T-helper 2 cell treated with Interferon-gamma antibody and Interleukin-4, amounts not matched to agents 5 μg/mL and 100 μg/mL, for 36 hours (primary cell): ENCODE results near the gene TNS3.
"Not testable (repeated sequence)": the region's sequence is repeated elsewhere in the genome, so short reads cannot be mapped to it uniquely, and the experiment has no call there.

Experiments
- DNase-seq: peaks from one replicate; pipeline ENCODE4 v3.0.0; 2021; ENCODE audit warnings: low spot score
- H3K27ac Mint-ChIP-seq: one replicate; pipeline ENCODE4 v1.8.0; 2021; ENCODE audit warnings: mild to moderate bottlenecking, mixed read lengths
- H3K27me3 Mint-ChIP-seq: one replicate; pipeline ENCODE4 v1.8.0; 2021; ENCODE audit warnings: low read depth, mixed read lengths
- H3K36me3 Mint-ChIP-seq: one replicate; pipeline ENCODE4 v1.8.0; 2021; ENCODE audit warnings: low read depth, mixed read lengths
- H3K4me1 Mint-ChIP-seq: one replicate; pipeline ENCODE4 v1.8.0; 2021; ENCODE audit warnings: low read depth, mixed read lengths
- H3K4me3 Mint-ChIP-seq: one replicate; pipeline ENCODE4 v1.8.0; 2022; ENCODE audit warnings: mild to moderate bottlenecking, moderate library complexity, mixed read lengths
- H3K9me3 Mint-ChIP-seq: one replicate; pipeline ENCODE4 v1.8.0; 2021; ENCODE audit warnings: mixed read lengths

Gene TNS3

DNA sequence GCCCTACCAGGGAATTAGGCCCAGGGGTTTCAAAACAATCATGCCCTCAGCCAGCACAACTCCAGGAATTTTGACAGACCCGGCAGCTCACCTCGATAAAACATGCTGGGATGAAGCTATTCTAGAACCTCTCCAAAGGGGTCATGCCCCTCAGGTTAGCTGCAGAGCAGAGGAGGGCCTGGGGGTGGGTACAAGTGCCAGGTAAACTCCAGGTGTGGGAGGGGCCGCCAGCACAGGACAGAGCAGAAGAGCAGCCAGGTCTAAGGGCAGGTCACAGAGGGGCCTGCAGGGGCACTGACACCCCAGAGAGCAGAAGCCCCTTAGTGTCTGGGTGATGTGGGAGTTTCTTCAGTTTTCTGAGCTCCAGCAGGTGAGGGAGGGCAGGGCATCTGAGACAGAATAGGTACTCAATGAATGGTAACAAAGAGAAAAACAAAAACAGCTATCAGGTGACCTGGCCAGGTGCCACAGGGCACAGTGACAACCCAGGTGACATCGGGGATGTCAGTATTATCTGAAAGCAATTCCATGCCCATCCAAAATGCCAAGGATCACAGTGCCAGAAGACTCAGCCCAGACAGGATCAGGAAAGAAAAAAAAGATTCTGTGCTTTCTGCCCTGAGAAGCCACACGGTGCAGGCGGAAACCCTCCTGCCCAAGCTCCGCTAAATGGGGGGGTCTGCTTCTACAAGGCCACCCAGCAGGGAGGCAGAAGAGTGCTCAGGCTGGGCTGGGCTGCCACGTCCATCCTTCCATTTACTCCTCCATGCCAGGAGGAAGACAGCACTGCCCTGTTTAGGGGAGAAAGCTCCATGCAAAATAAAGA is 104.5 kb downstream of the TNS3 start:
- Mint-ChIP-seq H3K27me3 (no peaks in the 10 kb centered on the region), H3K4me3 (no peak overlapping the region), H3K9me3 (no peaks in the 10 kb centered on the region), H3K27ac (no peak overlapping the region), H3K36me3 (no peaks in the 10 kb centered on the region), H3K4me1 (peaks cover 5% of the 10 kb centered on the region)
- no peak for DNase-seq

DNA sequence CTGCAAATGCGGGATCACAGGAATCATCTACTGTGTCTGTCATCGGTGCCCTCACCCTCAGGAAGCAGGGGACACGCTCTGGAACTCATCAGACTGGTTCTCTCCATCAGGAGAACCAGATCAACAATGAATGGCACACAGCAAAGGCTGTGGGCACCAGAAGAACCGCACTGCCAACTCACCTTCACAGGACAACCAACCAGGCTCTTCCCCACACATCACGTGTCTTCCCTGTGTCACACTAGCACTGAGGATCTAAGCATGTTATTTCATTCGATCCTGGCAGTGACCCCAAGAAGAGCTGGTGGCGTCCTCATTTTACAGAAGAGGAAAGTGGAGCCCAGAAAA is 106.1 kb downstream of the TNS3 start:
- Mint-ChIP-seq H3K36me3 (no peaks in the 10 kb centered on the region), H3K4me3 (no peak overlapping the region), H3K4me1 (no peaks in the 10 kb centered on the region), H3K9me3 (no peaks in the 10 kb centered on the region), H3K27ac (no peak overlapping the region), H3K27me3 (no peaks in the 10 kb centered on the region)
- DNase-seq = no peak

GRCh38 chr7:47474937-47475879 is 106.7 kb downstream of the TNS3 start:
- Mint-ChIP-seq H3K9me3 (no peaks in the 10 kb centered on the region), H3K27ac (no peak overlapping the region), H3K27me3 (no peaks in the 10 kb centered on the region), H3K4me1 (no peaks in the 10 kb centered on the region), H3K4me3 (no peak overlapping the region), H3K36me3 (no peaks in the 10 kb centered on the region)
- DNase-seq = peak; percentile 43

DNA sequence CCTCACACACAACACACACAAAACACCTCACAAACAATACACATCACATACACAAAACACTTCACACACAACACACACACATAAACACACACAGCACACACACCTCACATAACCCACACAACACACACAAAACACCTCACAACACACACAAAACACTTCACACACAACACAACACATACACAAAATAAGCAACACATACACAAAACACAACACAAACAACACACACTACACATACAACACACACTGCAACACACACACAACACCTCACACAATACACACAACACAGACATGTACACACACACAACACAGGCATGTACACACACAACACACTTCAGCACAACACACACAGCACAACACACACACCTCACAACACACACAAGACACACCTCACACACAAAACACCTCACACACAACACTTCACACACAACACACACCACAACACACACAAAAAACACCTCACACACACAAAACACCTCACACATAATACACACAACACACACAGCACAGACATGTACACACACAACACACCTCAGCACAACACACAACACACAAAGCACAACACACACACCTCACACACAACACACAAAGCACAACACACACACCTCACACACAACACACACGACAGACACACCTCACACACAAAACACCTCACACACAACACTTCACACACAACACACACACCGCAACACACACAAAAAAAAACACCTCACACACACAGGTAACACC is 107.5 kb downstream of the TNS3 start:
- Mint-ChIP-seq H3K27me3 (no peaks in the 10 kb centered on the region), H3K4me1 (no peaks in the 10 kb centered on the region), H3K4me3 (no peak overlapping the region), H3K36me3 (no peaks in the 10 kb centered on the region), H3K27ac (no peak overlapping the region), H3K9me3 (no peaks in the 10 kb centered on the region)
- DNase-seq = no peak

DNA sequence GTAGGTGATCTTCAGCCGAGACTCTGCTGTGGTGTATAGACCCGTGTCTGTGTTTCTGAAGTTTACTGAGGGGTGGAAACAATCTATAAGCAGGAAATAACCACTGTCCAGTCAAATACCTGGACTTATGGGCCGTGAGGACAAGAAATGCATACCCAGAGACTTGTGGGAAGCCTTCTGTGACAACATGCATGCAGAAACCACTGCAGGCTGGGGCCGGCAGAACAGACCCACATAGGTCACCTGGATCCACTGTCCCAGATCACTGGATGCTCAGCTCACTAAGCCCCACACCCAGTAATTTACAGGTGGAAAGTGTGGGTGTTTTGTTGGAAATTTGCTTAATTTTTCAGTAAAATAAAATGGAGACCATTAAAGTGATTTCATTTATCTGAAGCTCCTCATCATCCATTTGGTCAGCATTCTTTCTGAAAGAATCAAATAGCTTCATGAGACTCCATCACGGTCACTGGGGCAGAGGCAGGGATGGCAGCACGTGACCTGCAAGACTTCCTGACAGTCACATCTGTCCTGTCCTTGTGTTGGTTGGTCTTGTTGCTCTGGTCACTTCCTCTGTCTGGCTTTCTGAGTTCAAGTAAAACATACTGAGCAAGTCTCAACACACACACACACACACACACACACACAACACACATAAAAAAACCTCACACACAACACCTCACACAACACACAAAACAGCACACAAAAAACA is 108.3 kb downstream of the TNS3 start:
- Mint-ChIP-seq H3K9me3 (no peaks in the 10 kb centered on the region), H3K4me3 (no peak overlapping the region), H3K27ac (no peak overlapping the region), H3K36me3 (no peaks in the 10 kb centered on the region), H3K4me1 (no peaks in the 10 kb centered on the region), H3K27me3 (no peaks in the 10 kb centered on the region)
- no peak for DNase-seq

DNA sequence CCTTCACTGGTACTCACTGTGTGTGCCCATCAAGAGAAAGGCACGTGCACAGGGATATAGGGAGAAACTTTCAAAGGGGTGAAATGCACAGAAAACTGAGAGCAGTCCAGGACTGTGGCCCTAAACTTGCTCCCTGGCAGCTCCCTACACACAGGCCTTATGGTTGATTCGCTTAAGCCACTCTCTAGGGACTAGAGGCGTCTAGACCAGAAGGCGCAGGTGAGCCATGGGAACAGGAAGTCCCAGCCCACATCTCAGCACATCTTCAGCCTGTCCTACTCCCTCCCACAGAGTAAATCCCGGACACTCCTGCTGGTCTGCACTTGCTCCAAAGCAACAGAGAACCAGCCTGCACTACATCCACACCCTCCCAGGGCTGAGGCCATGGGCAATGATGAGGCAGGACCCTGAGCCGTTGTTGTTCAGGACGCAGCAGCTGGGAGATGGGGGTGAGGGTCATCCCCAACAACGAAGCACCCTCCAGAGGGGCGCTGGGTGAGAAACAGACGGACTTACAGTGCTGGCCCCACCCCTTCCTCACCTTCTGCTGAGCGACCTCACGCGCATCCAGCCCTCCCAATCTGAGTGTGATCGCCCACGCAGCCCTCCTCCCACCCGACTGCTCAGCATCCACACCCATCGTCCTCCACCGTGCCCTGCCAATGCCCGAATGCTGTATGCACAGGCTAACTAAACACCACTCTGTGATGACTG is 109.3 kb downstream of the TNS3 start:
- H3K4me1 Mint-ChIP-seq = no peaks in the 10 kb centered on the region
- no peak for DNase-seq
- no peak overlapping the region for H3K27ac Mint-ChIP-seq
- H3K4me3 Mint-ChIP-seq = no peak overlapping the region
- no peaks in the 10 kb centered on the region for H3K9me3 Mint-ChIP-seq
- H3K27me3 Mint-ChIP-seq = no peaks in the 10 kb centered on the region
- no peaks in the 10 kb centered on the region for H3K36me3 Mint-ChIP-seq

- no peaks in the 10 kb centered on the region for H3K36me3 Mint-ChIP-seq
- no peak overlapping the region for H3K27ac Mint-ChIP-seq
- DNase-seq = no peak
- no peaks in the 10 kb centered on the region for H3K27me3 Mint-ChIP-seq
- no peak overlapping the region for H3K4me3 Mint-ChIP-seq
- no peaks in the 10 kb centered on the region for H3K9me3 Mint-ChIP-seq
- H3K4me1 Mint-ChIP-seq = no peaks in the 10 kb centered on the region
Observed at GRCh38 chr7:47471831-47472230, 110.1 kb downstream of the TNS3 start.

GRCh38 chr7:47471358-47471703 is 110.6 kb downstream of the TNS3 start:
- Mint-ChIP-seq H3K27me3 (no peaks in the 10 kb centered on the region), H3K27ac (no peak overlapping the region), H3K9me3 (no peaks in the 10 kb centered on the region), H3K4me1 (no peaks in the 10 kb centered on the region), H3K36me3 (no peaks in the 10 kb centered on the region), H3K4me3 (no peak overlapping the region)
- no peak for DNase-seq

GRCh38 chr7:47470567-47471357 is 111.1 kb downstream of the TNS3 start:
- Mint-ChIP-seq H3K36me3 (no peaks in the 10 kb centered on the region), H3K4me3 (no peak overlapping the region), H3K27ac (no peak overlapping the region), H3K4me1 (no peaks in the 10 kb centered on the region), H3K27me3 (no peaks in the 10 kb centered on the region), H3K9me3 (no peaks in the 10 kb centered on the region)
- no peak for DNase-seq

DNA sequence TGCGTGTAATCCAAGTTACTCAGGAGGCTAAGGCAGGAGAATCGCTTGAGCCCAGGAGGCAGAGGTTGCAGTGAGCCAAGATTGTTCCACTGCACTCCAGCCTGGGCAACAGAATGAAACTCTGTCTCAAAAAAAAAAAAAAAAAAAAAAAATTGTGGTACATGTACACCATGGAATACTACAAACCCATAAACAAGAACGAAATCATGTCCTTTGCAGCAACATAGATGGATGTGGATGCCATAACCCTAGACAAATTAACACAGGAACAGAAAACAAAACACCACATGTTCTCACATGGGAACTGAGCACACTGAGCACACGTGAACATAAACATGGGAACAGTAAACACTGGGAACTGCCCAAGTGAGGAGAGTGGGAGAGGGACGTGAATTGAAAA is 112.1 kb downstream of the TNS3 start:
- not testable (repeated sequence) for H3K9me3 Mint-ChIP-seq, DNase-seq, H3K36me3 Mint-ChIP-seq, H3K27ac Mint-ChIP-seq, H3K4me3 Mint-ChIP-seq, H3K4me1 Mint-ChIP-seq, H3K27me3 Mint-ChIP-seq

DNA sequence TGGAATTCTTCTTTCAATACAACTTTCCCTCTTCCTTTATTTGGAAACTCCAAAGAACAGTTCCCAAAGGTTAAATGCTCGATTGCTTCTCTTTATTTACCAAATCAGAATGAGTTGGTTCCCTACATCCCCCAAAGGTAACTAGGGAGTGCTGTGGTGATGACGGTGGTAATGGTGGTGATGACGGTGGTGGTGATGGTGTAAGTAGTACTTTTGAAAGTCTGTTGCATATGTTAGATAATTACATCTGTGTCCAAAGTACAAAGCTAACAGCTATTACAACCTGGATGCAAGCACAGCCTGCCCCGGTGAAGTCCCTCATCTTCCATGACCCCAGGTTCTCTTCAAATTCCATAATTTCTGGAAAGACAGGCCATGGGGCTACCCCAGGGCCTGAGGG is 115.1 kb downstream of the TNS3 start:
- Mint-ChIP-seq H3K4me1 (no peaks in the 10 kb centered on the region), H3K27me3 (no peaks in the 10 kb centered on the region), H3K36me3 (no peaks in the 10 kb centered on the region), H3K9me3 (no peaks in the 10 kb centered on the region), H3K27ac (no peak overlapping the region), H3K4me3 (no peak overlapping the region)
- DNase-seq = no peak

DNA sequence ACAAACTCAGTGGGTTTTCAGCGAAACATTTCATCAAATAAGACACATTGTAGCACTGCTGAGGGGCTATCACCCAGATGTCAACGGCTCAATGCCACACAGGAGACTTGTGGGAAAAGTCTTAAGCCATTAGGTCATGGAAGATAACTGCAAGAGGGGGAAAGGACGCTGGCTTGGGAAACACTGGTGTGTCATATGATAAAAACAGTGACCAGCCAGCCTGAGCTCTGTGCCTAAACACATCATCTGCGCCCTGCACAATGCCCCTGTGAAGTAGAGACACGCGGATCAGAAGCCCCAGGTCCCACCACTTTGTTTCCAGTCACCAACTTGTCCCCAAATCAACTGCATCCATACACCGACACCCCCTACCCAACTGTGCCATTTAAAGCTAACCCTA is 116.7 kb downstream of the TNS3 start:
- no peaks in the 10 kb centered on the region for H3K36me3 Mint-ChIP-seq
- no peaks in the 10 kb centered on the region for H3K9me3 Mint-ChIP-seq
- H3K4me1 Mint-ChIP-seq = no peaks in the 10 kb centered on the region
- H3K4me3 Mint-ChIP-seq = no peak overlapping the region
- no peak overlapping the region for H3K27ac Mint-ChIP-seq
- H3K27me3 Mint-ChIP-seq = no peaks in the 10 kb centered on the region
- no peak for DNase-seq
